Forelimb muscle (tissue), 1 donor: ENCODE measurements around the gene PRND. TPM values are rescaled to one million over a fixed set of nuclear protein-coding genes. Genes with fewer than 3 reads are reported as not detected.
"Not testable (repeated sequence)": the region's sequence is repeated elsewhere in the genome, so short reads cannot be mapped to it uniquely, and the experiment has no call there.

Experiments
- DNase-seq: peaks from one replicate; pipeline ENCODE4 v3.0.0-alpha.2; 2013; ENCODE audit warnings: low read depth
- polyA plus RNA-seq: library from polyadenylated mRNA; unstranded; fragments of 120-200 nt; gene quantifications from one replicate; pipeline ENCODE4 v1.2.1, GENCODE V29; 2013; ENCODE audit not compliant: insufficient read length

Gene PRND
- polyA plus RNA-seq, result 44.4 TPM

- no peak for DNase-seq
These were observed at the start of gene PRND for GRCh38 chr20:4721719-4722118. PRND (plus strand) TSS chr20:4721909; CDS start chr20:4724552, 2,643 bp downstream.

- DNase-seq, result no peak
These were observed 48.8 kb upstream of the PRND start for GRCh38 chr20:4672948-4673347.

GRCh38 chr20:4673371-4674001 is 48.2 kb upstream of the PRND start:
- DNase-seq, result no peak

GRCh38 chr20:4674672-4675071 is 47.0 kb upstream of the PRND start:
- no peak for DNase-seq

GRCh38 chr20:4677846-4678245 is 43.9 kb upstream of the PRND start:
- no peak for DNase-seq

- DNase-seq, result no peak
These were observed 40.3 kb upstream of the PRND start for GRCh38 chr20:4681401-4681800.

- peak; percentile 43 for DNase-seq
These were observed 39.7 kb upstream of the PRND start for GRCh38 chr20:4681991-4682401.

- DNase-seq, result no peak
These were observed 39.0 kb upstream of the PRND start for GRCh38 chr20:4682682-4683081.

- DNase-seq, result no peak
These were observed 38.4 kb upstream of the PRND start for GRCh38 chr20:4683261-4683660.

GRCh38 chr20:4684837-4685413 is 36.8 kb upstream of the PRND start:
- DNase-seq, result no peak

- no peak for DNase-seq
These were observed 35.8 kb upstream of the PRND start for GRCh38 chr20:4685923-4686221.

- DNase-seq, result no peak
These were observed 33.4 kb upstream of the PRND start for GRCh38 chr20:4688305-4688704.

- DNase-seq, result no peak
These were observed 32.5 kb upstream of the PRND start for GRCh38 chr20:4689220-4689619.

GRCh38 chr20:4691753-4692152 is 30.0 kb upstream of the PRND start:
- no peak for DNase-seq

- DNase-seq, result no peak
These were observed 27.6 kb upstream of the PRND start for GRCh38 chr20:4694076-4694475.

- DNase-seq, result no peak
These were observed 24.4 kb upstream of the PRND start for GRCh38 chr20:4697189-4697830.

- DNase-seq, result no peak
These were observed 23.9 kb upstream of the PRND start for GRCh38 chr20:4697831-4698221.

GRCh38 chr20:4699216-4699615 is 22.5 kb upstream of the PRND start:
- no peak for DNase-seq

- DNase-seq, result no peak
These were observed 21.8 kb upstream of the PRND start for GRCh38 chr20:4699957-4700356.

GRCh38 chr20:4702562-4703280 is 19.0 kb upstream of the PRND start:
- DNase-seq, result no peak

- no peak for DNase-seq
These were observed 18.4 kb upstream of the PRND start for GRCh38 chr20:4703281-4703676.

- DNase-seq, result not testable (repeated sequence)
These were observed 14.8 kb upstream of the PRND start for GRCh38 chr20:4706941-4707340.

GRCh38 chr20:4708036-4708435 is 13.7 kb upstream of the PRND start:
- DNase-seq, result no peak
